Subcutaneous abdominal adipose tissue (tissue), 5 donors: ENCODE data around the gene TNS3.

Experiments
- H3K27ac ChIP-seq: one replicate; pipeline ENCODE4 v1.7.0; 2013; ENCODE audit warnings: low read depth, mild to moderate bottlenecking, inconsistent platforms, low read length, moderate library complexity
- H3K27me3 ChIP-seq, 5 donors: one replicate each; pipeline ENCODE4 v1.7.0; 2013; ENCODE audit warnings: low read length in 5 of 5, inconsistent platforms in 1 of 5; ENCODE audit not compliant: control insufficient read depth in 5 of 5, insufficient read depth in 4 of 5
- H3K36me3 ChIP-seq, 5 donors: one replicate each; pipeline ENCODE4 v1.7.0; 2013; ENCODE audit warnings: low read length in 5 of 5; ENCODE audit not compliant: control insufficient read depth in 5 of 5, insufficient read depth in 5 of 5
- H3K4me1 ChIP-seq, 5 donors: one replicate each; pipeline ENCODE4 v1.7.0; 2013; ENCODE audit warnings: low read length in 5 of 5, mild to moderate bottlenecking in 3 of 5, moderate library complexity in 1 of 5; ENCODE audit not compliant: control insufficient read depth in 5 of 5, insufficient read depth in 5 of 5
- H3K4me3 ChIP-seq, 5 donors: one replicate each; pipeline ENCODE4 v1.7.0; 2013; ENCODE audit warnings: low read length in 5 of 5, low read depth in 1 of 5
- H3K9ac ChIP-seq, 5 donors: one replicate each; pipeline ENCODE4 v1.7.0; 2013; ENCODE audit warnings: low read length in 5 of 5, mild to moderate bottlenecking in 4 of 5, moderate library complexity in 3 of 5
- H3K9me3 ChIP-seq, 5 donors: one replicate each; pipeline ENCODE4 v1.7.0; 2013; ENCODE audit warnings: low read length in 5 of 5; ENCODE audit not compliant: control insufficient read depth in 5 of 5
- donor health status: healthy.
- donor health status: healthy.
- donor health status: healthy.
- donor health status: healthy.
- donor health status: healthy.

TNS3 gene

DNA sequence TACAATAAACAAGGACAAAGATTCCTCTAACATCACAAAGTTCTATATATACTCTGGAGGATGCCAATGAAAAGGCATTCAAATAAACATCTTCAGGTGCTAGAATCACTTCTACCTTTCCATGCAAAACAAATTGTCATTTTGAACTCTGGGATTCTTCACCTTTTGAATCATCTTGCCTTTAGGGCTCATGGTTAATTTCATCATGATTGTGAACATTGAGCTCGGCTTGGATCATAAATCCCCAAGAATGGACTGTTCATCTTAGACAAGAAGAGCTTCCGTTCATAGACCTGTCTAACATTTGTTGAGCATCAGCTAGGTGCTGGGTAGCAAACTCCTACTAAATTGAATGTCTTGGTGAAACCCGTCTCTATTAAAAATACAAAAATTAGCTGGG is 212.2 kb downstream of the TNS3 start:
- no peaks in the 10 kb centered on the region for H3K27me3 ChIP-seq
- H3K9ac ChIP-seq, result no peak overlapping the region
- peaks cover 0 to 16% (median 0%) of the 10 kb centered on the region in 5 donors for H3K4me1 ChIP-seq
- peaks cover 4 to 50% (median 33%) of the 10 kb centered on the region in 5 donors for H3K36me3 ChIP-seq
- no peaks in the 10 kb centered on the region for H3K9me3 ChIP-seq
- H3K4me3 ChIP-seq, result no peak overlapping the region
- H3K27ac ChIP-seq, result no peak overlapping the region

DNA sequence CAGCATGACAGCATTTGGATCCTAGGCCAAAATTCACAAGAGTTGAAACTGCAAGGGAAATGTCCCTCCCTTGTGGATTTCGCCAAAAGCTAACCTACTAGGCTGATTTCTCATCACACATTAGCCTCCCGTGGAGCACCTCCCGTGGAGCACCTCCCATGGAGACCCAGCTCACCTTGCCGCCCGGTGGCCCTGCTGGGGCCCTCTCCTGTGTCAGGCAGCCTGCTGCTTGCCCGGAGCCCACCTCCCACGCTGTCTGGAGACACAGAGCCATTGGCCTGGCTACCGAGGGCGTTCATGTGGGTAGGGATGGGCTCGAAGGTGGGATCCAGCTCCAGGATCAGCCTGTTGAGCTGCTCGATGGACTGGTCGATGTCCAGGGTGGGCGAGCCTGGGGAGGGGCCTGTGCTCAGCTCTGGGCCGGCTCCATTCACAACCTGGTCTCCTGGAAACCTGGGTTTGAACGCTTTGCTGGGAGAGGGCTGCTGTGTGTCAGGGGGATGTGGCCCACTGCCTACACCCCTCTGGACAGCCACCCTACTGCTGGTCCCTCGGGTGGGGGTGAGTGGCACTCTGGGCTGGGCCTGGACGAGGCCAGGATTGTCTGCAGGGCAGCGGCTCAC is 213.6 kb downstream of the TNS3 start:
- Histone ChIP-seq H3K27ac (no peak overlapping the region), H3K4me3 (no peak overlapping the region), H3K4me1 (peaks cover 0 to 12% (median 0%) of the 10 kb centered on the region in 5 donors), H3K27me3 (no peaks in the 10 kb centered on the region), H3K9ac (no peak overlapping the region), H3K36me3 (peaks cover 4 to 54% (median 42%) of the 10 kb centered on the region in 5 donors), H3K9me3 (no peaks in the 10 kb centered on the region)

DNA sequence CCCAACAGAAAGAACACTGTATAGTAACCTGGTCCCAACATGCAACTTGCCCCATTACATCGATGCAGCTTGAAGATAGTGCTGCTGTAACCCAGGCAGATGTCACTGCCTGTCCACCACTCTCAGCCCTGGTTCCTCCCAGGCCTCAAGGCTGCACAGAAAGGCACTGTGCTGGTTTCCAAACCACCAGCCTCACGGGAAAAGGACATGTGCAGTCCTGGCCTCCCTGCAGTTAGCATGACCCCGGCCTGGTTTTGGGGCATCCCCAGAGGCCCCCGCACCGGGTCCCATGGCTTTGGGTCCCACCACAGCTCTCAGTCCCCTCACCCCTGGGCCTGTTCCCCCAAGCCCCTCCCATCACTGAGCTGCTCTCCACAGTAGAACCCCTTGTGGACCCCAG is 214.5 kb downstream of the TNS3 start:
- Histone ChIP-seq H3K27ac (no peak overlapping the region), H3K27me3 (no peaks in the 10 kb centered on the region), H3K36me3 (peaks cover 4 to 55% (median 46%) of the 10 kb centered on the region in 5 donors), H3K4me1 (peaks cover 0 to 10% (median 0%) of the 10 kb centered on the region in 5 donors), H3K9me3 (no peaks in the 10 kb centered on the region), H3K9ac (no peak overlapping the region), H3K4me3 (no peak overlapping the region)

DNA sequence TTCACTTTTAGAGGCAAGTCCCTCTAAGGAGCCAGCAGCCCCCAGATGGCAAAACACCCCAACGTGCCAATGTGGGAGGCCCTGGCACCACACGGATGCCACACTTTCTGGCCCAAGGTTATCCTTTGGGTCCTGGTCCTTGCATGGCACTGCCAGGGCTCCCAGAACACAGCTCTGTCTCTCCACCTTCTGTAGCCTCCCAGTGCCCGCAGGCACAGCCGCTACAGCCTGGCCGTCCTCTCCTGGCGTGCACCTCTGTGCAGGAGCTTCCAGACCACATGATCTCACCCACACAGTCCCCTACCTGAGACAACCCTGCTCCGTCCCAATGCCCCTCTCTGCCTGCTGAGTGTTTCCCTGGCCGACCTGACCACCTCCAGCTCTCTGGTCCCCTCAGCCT is 215.0 kb downstream of the TNS3 start:
- Histone ChIP-seq H3K9me3 (no peaks in the 10 kb centered on the region), H3K9ac (no peak overlapping the region), H3K27ac (no peak overlapping the region), H3K27me3 (no peaks in the 10 kb centered on the region), H3K4me3 (no peak overlapping the region), H3K4me1 (peaks cover 0 to 6% (median 0%) of the 10 kb centered on the region in 5 donors), H3K36me3 (peaks cover 4 to 59% (median 49%) of the 10 kb centered on the region in 5 donors)

DNA sequence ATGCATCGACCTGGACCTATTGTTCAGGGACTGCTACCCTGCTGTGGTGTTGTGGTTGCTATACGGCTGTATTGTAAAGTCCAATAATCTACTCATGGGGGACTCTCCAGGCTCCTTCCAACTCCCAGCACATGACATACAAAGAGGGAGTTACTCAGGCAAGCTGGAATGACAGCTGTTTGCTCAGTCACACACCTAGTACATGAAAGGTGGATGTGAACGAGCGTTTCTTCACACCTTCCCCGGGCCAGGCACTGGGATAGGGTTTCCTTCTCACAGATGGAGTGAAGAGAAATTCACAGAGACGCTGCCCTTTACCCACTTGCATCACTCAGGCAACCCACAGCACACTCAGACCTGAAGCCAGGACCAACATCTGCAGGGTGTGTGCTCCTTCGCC is 215.7 kb downstream of the TNS3 start:
- Histone ChIP-seq H3K4me3 (no peak overlapping the region), H3K4me1 (peaks cover 0 to 5% (median 0%) of the 10 kb centered on the region in 5 donors), H3K9ac (no peak overlapping the region), H3K9me3 (no peaks in the 10 kb centered on the region), H3K27me3 (no peaks in the 10 kb centered on the region), H3K27ac (no peak overlapping the region), H3K36me3 (peaks cover 4 to 57% (median 49%) of the 10 kb centered on the region in 5 donors)

DNA sequence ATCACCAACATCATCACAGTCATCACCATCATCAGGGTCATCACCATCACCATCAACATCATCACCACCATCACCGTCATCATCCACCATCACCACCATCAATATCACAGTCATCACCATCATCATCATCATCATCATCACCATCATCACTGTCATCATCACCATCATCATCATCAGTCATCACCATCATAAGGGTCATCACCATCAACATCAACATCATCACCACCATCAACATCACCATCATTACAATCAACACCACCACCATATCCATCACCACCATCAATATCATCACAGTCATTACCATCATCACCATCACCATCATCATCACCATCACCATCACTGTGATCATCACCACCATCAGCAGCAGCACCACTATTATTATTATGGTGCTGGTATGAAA is 218.9 kb downstream of the TNS3 start:
- Histone ChIP-seq H3K27me3 (no peaks in the 10 kb centered on the region), H3K4me3 (no peak overlapping the region), H3K9ac (no peak overlapping the region), H3K9me3 (no peaks in the 10 kb centered on the region), H3K36me3 (peaks cover 0 to 49% (median 33%) of the 10 kb centered on the region in 5 donors), H3K4me1 (peaks cover 0 to 3% (median 0%) of the 10 kb centered on the region in 5 donors), H3K27ac (no peak overlapping the region)

DNA sequence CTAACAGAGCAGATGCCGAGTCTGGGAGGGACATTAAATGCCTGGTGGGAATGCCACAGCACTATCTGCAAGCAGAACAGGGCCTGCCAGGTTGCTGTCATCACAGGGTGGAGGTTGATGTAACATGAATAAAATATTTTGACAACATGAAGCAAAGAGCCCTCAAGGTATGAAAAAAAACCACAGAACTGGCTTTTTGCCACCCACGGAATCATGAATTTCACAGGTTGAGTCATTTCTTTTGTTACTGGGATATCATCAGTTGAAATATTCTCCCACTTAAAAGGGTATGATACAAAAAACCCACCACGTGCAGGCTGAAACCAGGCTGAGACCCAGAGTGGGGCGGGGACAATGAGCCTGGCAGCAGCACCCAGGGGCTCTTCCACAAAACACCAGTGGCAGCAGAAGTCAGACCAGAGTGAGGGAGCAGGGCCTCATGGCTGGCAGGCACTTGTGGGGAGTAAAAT is 220.1 kb downstream of the TNS3 start:
- H3K9ac ChIP-seq, result no peak overlapping the region
- no peak overlapping the region for H3K4me3 ChIP-seq
- no peaks in the 10 kb centered on the region for H3K9me3 ChIP-seq
- no peaks in the 10 kb centered on the region for H3K27me3 ChIP-seq
- no peak overlapping the region for H3K27ac ChIP-seq
- H3K36me3 ChIP-seq, result peaks cover 0 to 40% (median 23%) of the 10 kb centered on the region in 5 donors
- peaks cover 0 to 3% (median 0%) of the 10 kb centered on the region in 5 donors for H3K4me1 ChIP-seq

DNA sequence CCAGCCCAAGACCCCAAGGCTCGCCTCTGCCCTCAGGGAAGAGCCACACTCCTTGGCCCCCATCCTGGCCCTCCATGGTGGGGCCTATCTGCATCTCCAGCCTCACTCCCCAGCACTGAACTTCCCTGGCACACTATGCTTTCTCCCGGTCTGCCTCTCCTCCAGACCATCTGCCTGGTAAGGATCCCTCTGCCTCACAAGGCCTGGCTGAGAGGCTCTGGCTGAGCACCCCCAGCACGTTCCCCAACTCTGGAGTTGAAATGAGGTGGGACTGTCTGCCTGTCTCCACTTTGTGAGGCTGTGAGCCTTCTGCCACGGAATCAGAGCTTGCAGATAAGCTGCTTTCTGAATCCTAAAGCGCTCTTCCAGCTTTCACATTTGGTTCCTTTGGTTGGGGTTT is 220.7 kb downstream of the TNS3 start:
- H3K27ac ChIP-seq, result no peak overlapping the region
- H3K9me3 ChIP-seq, result no peaks in the 10 kb centered on the region
- H3K4me3 ChIP-seq, result no peak overlapping the region
- no peaks in the 10 kb centered on the region for H3K27me3 ChIP-seq
- no peak overlapping the region for H3K9ac ChIP-seq
- peaks cover 0 to 3% (median 0%) of the 10 kb centered on the region in 5 donors for H3K4me1 ChIP-seq
- peaks cover 0 to 38% (median 17%) of the 10 kb centered on the region in 5 donors for H3K36me3 ChIP-seq

DNA sequence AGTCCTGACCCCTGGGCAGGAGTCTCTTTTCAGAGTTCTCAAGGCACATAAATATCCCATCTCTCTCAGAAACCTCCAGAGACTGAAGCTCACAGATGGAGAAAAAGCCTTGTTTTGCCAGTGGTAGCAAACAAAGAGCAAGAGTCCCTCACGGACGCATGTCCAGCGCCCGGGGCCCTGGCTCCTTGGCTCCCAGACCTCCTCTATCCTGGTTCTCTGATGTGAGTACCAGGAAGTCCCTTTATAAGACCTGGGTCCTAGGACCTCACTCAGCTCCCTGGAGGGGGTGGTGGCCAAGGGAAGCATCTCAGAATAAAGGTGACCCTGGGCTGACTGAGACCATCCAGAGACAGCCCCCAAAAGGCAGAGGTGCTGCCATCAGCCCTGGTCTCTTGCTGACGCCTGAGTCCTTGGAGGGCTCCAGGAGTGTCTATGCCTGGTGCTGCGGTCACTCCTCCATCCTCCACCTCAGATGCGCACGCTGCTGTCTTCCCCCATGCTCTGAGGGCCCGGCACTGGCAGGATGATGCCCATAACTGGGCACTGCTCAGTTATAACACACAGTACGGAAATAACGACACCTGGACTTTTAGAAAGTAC is 221.5 kb downstream of the TNS3 start:
- H3K36me3 ChIP-seq, result peaks cover 0 to 43% (median 19%) of the 10 kb centered on the region in 5 donors
- H3K4me1 ChIP-seq, result peaks cover 0 to 3% (median 0%) of the 10 kb centered on the region in 5 donors
- no peaks in the 10 kb centered on the region for H3K9me3 ChIP-seq
- H3K9ac ChIP-seq, result no peak overlapping the region
- H3K27ac ChIP-seq, result no peak overlapping the region
- no peaks in the 10 kb centered on the region for H3K27me3 ChIP-seq
- H3K4me3 ChIP-seq, result no peak overlapping the region

DNA sequence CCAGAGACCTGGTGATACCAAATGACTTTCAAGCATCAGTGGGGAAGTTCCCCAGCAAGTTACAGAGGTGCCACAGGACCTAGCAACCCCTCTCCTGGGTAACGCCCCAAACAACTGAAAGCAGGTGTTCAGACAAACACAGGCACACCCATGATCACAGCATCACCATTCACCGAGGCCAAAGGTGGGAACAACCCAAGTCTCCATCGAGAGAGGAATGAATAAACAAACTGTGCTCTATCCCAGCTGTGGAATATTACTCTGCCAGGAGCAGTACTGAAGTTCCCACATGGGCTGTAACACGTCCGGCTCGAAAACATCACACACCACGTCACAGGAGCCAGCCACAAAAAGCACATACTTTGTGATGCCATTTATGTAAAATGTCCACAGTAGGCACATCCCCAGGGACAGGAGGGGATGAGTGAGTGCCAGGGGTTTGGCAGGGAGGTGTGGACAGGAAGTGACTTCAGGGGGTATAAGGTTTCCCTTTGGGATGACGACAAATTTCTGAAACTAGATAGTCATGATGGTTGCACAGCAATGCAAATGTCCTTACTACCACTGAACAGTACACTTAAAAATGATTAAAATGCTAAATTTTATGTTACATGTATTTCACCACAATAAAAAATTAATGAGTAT is 222.8 kb downstream of the TNS3 start:
- Histone ChIP-seq H3K27me3 (no peaks in the 10 kb centered on the region), H3K9ac (no peak overlapping the region), H3K4me1 (peaks cover 0 to 3% (median 0%) of the 10 kb centered on the region in 5 donors), H3K27ac (no peak overlapping the region), H3K4me3 (no peak overlapping the region), H3K9me3 (no peaks in the 10 kb centered on the region), H3K36me3 (peaks cover 0 to 51% (median 20%) of the 10 kb centered on the region in 5 donors)
